HL-60/S4 treated with retinoic acid at 250 ng/mL for 4 days and 3 days (cell line): ENCODE results near the gene PPY.
"Not testable (repeated sequence)": the region's sequence is repeated elsewhere in the genome, so short reads cannot be mapped to it uniquely, and the experiment has no call there.

Experiments used
- in situ Hi-C: fragments of 300-500 bp; cut with MboI; formaldehyde crosslinking; loops from 2 replicates; pipeline ENCODE4 v1.7.0; 2022; ENCODE audit warnings: low sequenced_read_pairs

The PPY gene, protein sequence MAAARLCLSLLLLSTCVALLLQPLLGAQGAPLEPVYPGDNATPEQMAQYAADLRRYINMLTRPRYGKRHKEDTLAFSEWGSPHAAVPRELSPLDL

DNA sequence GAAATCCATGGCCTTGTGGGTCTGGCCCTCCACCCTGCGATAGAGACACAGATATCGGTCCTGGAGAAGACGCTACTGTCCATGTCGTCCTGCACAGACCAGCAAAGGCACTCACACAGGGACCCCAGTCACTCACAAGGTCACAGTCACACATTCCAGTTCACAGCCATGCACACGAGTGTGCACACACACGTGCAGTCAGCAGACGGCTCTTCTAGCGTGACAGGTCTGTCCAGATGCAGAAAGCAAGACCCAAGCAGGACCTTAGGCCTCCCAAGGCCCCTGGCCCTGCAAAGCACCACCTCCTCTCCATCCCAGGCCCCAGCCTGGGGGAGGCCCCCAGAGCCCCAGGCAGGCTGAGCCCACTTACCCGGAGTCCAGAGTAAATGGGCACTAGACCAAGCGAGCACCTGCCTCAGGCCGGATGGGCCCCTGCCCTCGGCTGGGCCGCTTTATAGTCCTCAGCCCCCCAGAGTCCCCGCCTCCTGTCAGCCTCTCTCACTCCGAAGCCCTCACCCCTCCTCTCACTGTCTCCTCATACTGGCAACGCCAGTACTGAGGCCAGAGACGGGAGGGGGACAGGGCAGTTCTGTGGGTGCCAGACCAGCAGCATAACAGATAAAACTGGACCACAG lies at the start of gene PPY:
Gene PPY (minus strand): TSS at position 426 of the 635 bp plus-strand sequence. CDS start 822 bp downstream, outside the sequence.
- in situ Hi-C loops = no loop called here

DNA sequence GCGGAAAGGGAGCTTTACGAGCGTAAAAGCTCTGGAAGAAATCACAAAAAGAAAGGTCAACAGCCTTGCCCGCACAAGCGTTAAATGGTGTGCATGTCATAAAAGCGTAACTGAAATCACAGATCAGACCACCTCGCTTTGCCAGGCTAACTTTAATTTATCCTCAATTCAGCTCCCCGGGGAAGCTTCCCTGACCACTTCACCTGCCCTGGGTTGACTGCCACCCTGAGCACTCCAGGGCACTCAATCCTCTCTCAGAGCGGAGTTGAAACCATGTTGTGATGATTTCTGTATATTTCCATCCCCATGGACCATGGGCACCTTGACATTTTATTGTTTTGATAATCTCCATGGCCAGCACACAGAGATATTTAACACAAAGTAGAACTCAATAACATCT lies 46.0 kb upstream of the PPY start:
- in situ Hi-C loops = no loop called here

DNA sequence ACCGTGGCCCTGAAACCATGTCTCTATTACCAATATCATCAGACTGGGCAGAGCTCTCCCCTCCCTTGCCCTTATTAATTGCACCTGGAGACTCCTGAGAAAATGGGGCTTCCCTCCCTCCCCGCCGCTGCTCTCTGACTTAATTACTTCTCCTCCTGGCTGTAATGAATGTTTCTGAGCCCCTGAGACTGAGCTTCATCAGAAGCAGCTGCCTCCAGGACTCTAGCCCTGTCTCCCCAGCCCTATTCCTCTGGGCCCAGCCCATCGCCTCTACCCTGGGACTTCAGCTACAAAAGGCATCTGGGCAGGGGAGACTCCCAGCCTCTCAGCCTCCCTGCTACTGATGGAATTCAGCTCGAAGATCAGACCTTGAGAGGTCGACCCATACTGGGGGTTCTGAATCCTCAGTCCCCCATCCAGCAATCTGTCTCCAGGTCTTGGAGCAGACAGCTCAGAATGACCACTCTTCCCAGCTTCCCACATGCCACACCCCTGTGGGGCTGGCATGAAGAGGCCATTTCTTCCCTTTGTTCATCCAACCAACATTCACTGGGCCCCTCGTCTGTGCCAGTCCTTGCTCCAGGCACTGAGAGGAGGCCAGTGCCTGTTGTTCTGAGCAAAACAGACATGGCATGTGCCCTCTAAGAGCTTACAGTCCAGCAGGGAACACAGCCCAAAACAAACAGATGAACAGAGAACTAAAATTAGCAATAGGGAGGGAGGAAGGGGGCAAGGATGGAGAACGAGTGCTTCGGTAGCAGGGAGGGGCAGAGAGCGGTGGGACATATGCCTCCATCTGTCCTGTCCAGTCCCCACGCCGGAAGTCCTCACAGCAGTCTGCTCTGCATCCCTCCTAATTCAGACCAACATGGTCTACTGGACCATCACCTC lies 45.1 kb upstream of the PPY start:
- in situ Hi-C loops = no loop called here

DNA sequence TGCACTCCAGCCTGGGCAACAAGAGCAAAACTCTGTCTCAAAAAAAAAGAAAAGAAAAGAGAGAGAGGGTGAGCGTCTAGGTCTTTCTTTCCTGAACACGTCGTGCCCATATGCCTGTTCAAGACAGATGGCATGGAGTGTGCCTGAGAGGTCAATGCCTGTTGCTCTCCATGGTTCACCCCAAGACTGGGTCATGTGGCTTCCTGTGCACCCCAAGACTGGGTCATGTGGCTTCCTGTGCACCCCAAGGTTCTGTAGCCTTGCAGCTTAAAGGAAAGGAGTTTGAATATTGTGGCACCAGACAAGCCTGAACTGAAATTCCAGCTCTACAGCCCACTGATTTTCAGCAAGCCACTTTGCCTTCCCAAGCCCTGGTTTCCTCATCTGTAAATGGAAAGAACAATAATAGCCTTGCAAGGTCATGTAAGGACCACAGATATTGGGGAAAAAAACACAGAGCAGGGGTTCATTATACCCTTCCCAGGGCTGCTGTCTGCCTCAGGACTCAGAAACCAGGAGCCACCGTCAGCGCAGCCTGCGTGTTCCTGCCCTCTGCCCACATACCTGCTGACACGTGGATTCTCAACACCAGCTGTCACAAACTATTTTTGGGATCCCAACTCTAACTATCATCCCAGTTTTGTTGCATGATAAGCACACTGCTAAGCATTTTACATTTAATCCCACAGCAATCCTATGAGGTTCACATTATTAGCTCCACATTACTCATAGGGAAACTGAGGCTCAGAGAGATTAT lies 44.1 kb upstream of the PPY start:
- in situ Hi-C loops = no loop called here

DNA sequence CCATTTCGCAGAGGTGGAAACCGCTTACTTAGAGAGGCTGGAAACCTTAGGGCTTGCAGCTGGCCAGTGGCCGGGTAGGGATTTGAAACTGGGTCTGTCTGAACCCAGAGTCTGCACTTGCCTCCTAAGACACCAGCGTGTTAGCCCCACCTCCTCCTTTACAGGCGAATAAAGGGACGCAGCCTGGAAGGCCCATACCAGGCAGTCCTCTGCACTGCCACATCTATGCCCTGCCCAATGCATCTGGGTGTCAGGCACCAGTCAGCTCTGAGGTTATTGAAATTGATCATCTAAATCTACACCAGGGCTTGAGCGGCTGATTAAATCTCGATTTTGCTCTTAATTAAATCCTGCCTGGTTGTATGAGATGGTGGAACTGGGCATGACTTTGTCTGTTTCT lies 42.2 kb upstream of the PPY start:
- in situ Hi-C loops = no loop called here

DNA sequence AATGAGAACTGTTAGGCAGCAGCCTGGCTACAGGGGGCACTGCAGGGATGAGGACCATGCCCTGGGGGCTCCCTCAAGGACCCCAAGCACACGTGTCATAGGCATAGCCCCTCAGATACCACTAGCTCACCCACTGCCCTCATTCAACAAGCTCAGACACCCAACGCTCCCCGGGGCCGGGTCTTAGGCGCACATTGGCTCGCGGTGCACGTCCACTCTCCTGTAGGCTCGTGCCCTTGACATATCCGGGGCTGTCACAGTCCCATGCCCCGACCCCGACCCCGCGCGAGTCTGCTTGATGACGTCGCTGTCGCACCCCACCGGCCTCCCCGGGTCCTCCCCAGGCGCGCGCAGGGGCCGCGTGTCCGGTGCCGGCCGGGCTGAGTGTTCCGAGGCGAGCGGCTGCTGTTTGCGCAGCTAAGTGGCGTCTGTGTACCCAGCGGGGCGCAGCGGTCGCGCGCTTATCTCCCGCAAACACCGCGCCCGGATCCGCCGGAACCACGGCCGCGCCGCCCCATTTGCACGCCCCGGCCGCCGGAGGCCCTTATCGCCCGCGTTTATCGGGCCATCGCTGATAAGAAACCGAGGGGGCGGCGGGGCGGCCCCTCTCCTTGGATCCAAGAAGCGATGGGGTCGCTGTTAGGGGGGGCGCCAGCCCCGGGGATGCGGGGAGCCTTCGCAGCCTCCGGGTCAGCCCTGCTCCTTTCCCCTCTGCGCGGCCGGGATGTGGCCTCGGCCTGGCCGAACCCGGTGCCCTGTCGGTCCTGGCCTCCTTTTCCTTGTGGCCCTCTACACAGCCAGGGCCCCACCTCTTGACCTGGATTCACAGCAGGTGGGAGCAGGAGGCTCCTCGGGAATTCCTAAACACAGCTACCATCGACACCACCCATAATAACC lies 41.5 kb upstream of the PPY start:
- in situ Hi-C loops = no loop called here

DNA sequence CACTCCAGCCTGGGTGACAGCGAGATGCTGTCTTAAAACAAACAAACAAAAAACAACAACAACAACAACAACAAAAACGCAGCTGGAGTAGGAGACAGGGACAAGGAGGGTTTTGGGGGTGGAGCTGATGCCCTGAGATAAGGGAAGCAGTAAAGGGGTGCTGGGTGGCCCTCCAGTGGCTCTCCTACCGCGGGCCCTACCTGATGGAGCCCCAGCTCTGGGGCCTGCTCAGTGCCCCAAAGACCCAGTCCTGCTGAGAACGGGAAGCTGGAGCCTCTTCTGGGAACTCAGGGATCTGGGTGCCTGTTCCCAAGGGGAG lies 40.9 kb upstream of the PPY start:
- in situ Hi-C loops = no loop called here

DNA sequence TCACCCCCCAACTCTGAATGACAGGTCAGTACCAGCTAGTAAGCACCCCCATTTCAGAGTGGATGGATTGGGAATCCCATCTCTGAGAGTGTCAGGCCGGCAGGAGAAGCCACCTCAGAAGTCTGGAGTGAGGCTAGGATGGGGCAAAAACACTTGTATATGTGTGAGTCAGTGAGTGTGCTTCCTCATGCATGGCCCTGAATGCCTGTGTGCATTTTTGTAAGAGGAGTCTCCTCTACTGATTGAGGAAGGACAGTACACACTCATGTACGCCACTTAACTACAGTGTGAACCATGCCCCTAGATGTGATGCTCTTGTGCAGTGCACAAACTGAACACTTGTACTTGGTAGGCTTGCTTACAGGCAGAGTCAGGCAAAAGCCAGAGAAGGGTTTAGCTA lies 39.9 kb upstream of the PPY start:
- in situ Hi-C loops = no loop called here

DNA sequence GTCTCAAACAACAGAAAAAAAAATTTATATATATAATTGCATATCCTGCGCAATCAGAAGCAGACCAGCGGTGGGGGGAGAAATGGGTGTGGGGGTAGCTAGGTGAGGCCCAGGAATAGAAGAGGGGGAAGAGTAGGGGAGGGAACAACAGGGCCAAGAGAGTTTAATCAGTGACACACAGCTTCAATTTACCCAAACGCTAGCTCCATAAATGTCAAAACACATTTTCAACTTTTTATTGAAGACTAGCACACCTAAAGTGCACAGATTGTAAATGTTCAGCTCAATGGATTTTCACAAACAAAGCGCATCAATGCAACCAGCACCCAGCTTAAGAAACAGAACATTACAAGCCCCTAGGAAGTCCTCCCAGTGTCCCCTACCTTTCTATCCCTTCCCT lies 37.4 kb upstream of the PPY start:
- in situ Hi-C loops = no loop called here

DNA sequence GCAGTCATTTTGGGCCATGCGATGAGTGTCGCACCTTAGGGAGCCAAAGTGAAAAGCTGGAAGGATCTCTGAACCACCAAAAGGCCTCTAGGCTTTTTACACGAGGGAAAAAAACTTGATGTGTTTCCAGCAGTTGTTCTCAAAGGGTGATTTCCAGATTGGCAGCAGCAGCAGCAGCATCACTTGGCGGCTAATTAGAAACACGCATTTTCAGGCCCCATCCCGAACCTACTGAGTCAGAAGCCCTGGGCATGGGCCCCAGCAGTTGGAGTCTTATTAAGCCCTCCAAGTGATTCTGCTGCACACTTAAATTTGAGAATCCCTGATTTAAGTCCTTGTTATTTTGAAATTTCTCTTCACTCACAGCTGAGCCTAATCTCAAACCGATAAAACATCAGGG lies 36.7 kb upstream of the PPY start:
- in situ Hi-C loops = no loop called here

DNA sequence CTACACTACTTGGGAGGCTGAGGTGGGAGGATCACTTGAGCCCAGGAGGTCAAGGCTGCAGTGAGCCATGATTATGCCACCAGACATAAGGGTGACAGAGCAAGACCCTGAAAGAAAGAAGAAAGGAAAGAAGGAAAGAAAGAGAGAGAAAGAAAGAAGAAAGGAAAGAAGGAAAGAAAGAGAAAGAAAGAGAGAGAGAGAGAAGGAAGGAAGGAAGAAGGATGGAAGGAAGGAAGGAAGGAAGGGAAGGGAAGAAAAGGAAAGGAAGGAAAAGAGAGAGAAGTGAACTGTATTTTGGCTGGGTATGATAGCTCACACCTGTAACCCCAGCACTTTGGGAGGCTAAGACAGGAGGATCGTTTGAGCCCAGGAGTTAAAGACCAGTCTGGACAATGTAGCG lies 35.8 kb upstream of the PPY start:
- in situ Hi-C loops = no loop called here

DNA sequence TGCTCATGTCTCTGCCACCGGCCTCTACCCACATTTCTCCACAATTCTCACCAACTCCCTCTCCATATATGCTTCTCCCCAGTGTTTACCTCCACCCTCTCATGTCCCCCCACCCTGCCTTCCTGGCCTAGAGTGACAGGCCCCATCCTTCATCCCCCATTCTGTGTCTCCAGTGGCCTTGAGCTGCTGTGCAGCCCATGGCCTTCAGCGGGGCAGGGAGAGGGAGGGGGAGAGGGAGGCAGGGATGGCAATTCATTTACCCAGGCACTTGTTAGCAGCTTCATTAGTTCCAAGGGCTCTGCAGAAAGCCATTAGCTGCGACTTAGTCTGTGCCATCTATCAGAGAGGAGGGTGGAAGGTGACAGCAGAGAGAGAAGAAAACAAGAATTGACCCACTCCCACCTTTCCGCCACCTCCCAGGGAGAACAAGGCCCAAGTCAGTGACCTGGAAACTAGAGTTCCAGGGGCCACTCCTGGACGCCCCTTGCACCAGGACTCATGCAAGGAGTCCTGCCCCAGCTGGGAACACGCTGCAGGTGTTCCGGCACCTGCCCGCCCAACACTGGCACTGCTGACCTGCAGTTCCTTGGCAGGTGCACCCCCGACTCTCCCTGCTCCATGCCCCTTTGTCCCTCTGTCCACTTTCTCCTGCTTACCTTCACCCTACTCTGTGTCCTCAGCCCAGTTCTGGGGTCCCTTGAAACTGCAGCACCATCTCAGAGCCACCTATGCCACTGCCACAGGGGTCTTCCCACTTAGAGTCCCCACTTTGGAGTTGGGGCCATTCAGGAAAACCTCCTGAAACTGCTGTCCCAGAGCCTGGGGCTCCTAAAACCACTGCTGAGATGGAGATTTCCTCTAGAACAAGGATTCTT lies 34.9 kb upstream of the PPY start:
- in situ Hi-C loops = no loop called here

DNA sequence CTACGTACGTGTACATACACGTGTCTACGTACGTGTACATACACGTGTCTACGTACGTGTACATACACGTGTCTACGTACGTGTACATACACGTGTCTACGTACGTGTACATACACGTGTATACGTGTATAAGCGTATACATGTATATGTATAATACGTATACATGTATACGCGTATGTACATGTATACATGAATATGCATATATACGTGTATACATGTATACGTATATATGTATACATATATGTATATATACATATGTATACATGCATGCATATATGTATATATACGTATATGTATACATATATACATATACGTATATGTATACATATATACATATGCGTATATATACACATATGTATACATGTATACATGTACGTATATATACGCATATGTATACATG lies 33.6 kb upstream of the PPY start:
- in situ Hi-C loops = no loop called here

DNA sequence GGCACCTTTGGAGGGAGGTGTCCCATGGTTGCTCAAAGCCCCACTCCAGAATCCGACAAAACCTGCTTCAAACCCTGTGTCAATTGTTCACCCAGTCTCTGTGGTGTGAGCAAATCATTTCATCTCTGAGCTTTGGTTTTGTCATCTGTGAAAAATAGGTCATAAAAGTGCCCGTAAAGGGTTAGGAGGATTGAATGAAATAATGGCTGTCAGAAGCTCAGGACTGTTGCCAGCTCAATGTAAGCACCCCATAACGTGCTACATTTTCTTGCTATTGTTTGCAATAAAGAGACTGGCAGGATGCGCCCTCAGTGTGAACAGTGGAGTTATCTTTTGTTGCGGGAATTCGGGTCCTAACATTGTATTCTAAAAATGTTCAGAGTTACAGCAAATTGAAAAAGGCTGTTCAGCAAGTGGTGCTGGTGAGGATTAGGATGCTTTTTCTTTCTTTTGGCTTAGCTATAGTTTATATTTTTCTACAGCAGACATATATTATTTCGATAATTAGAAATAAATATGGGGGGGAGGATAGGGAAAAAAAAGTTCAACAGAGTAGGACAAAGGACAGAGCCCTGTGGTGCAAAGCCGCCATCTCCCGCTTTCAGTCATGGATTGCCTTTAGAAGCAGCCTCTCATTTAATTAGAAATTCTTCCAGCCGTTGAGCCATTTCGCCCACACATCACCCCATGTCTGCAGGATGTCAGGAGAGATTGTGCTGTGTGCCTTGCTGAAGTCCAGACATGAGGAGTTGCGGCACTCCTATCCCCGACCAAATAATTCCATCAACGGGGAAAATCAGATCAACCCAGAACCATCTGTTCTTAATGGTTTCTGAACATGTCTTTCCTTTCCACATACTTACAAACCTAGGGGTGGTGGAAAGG lies 32.3 kb upstream of the PPY start:
- in situ Hi-C loops = no loop called here

DNA sequence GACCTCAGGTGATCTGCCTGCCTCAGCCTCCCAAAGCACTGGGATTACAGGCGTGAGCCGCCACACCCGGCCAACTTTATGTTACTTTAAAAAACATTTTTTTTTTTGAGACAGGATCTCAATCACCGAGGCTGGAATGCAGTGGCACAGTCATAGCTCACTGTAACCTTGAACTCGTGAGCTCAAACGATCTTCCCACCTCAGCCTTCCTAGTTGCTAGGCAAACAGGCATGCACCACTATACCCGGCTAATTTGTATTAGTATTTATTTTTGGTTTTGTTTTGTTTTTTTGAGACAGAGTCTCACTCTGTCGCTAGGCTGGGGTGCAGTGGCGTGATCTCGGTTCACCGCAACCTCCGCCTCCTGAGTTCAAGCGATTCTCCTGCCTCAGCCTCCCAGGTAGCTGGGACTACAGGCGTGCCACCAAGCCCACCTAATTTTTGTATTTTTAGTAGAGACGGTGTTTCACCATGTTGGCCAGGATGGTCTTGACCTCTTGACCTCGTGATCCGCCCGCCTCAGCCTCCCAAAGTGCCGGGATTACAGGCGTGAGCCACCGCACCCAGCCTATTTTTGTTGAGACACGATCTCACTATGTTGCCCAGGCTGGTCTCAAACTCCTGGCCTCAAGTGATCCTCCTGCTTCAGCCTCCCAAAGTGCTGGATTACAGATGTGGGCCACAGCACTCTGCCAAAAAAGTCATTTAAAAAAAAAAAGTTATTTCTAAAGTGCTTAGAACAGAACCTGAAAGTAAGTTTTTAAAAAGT lies 30.4 kb upstream of the PPY start:
- in situ Hi-C loops = not testable (repeated sequence)

DNA sequence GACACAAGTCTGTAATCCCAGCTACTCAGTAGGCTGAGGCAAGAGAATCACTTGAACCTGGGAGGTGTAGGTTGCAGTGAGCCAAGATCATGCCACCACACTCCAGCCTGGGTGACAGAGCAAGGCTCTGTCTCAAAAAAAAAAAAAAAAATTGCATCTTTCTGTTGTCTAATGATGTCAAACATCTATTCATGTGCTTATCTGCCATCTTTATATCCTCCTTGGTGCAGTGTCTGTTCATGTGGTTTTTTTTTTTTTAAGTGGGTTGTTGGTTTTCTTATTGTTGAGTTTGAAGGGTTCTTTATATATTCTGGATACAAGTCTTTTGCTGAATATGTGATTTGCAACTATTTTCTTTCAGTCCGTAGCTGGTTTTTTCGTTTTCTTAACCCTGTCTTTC lies 29.2 kb upstream of the PPY start:
- in situ Hi-C loops = not testable (repeated sequence)

DNA sequence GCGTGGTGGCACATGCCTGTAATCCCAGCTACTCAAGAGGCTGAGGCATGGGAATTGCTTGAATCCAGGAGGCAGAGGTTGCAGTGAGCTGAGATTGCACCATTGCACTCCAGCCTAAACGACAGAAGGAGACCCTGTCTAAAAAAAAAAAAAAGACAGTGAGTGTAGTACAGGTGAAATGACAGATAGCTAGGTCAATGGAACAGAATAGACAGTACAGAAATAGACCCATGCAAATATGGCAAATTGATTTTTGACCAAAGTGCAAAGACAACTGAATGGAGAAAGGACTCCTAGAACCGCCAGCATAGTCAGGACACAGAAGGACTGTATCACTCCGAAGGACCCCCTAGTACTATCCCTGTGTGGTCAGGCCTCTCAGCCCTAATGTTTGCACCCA lies 28.1 kb upstream of the PPY start:
- in situ Hi-C loops = no loop called here

DNA sequence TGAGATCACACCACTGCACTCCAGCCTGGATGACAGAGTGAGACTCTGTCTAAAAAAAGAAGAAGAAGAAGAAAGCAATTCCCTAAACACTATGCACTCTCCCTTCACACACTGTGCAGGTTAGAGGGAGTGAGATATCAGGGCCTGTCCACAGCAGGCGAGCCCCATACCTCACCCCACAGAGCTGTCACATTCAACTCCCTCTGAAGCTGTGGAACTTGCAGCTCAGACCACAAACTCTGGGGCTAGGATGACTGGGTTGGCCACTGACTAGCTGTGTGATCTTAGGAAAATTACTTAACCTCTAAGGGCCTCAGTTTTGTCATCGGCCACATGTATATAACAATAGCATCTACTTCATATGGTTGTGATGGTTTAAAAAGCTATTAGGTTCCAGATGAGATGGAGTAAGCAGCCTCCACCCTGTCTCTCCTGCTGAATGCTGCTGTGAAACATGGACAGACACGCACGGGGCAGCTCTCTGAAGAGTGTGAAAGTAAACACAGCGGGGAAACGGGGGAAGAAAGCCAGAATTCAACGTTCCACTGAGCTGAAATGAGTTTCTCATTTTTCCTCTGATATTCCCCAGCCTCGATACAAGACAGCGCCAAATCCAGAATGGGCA lies 25.1 kb upstream of the PPY start:
- in situ Hi-C loops = no loop called here
